HCT116 (cell line): ENCODE measurements around the gene CPOX. TPM values are rescaled to one million over a fixed set of nuclear protein-coding genes. Genes with fewer than 3 reads are reported as not detected.

ENCODE experiments used
- ATAC-seq: fragments of 200-7000 bp; cut with Tn5 transposase; 2 replicates; pipeline ENCODE4 v1.9.1; 2020; ENCODE audit warnings: mild to moderate bottlenecking, moderate library complexity
- BruUV-seq: library from RNA; stranded (reverse); fragments of 400-500 nt; replicated peaks from 2 replicates; lab custom pipeline; 2021; lab: Mats Ljungman, UMichigan
- CTCF ChIA-PET: fragments of 300-600 bp; sonication (Branson Sonifier 250); formaldehyde crosslinking; loops from one replicate; lab custom pipeline; 2021; ENCODE audit warnings: antibody characterized with exemption; lab: Charles Lee
- POLR2A ChIA-PET: fragments of 300-600, 350-600 bp; sonication (Branson Sonifier 250); formaldehyde crosslinking; loops from one replicate; lab custom pipeline; 2021; ENCODE audit warnings: antibody characterized with exemption; lab: Charles Lee
- RAD21 ChIA-PET, 2 experiments: fragments of 300-600 bp; sonication (Branson Sonifier 250); formaldehyde crosslinking; loops; one replicate each; lab custom pipeline; 2023; ENCODE audit warnings: low total read pairs in 2 of 2; ENCODE audit not compliant: uncharacterized antibody in 2 of 2, unreplicated experiment in 2 of 2, low non-redundant PET in 1 of 2; lab: Charles Lee
- DNase-seq: peaks from one replicate; pipeline ENCODE4 v3.0.0-alpha.2; 2010; ENCODE audit warnings: low read depth, low spot score
- H2AFZ ChIP-seq: fragments of 200-600 bp; shearing (Covaris generic), sonication (generic); 2 replicates; pipeline ENCODE4 v1.6.1; 2017; ENCODE audit warnings: low read depth, mixed run types, mixed read lengths, antibody characterized with exemption, low read length; ENCODE audit not compliant: poor library complexity, severe bottlenecking
- H3K27ac ChIP-seq: 2 replicates; pipeline ENCODE4 v1.5.1; 2012; ENCODE audit warnings: low read depth, low read length
- H3K27me3 ChIP-seq: fragments of 200-600 bp; sonication (generic); 2 replicates; pipeline ENCODE4 v1.6.1; 2016; ENCODE audit warnings: mixed run types, low read length, mixed read lengths; ENCODE audit not compliant: insufficient read depth
- H3K36me3 ChIP-seq, 2 experiments: fragments of 200-500 bp in 1 of 2; fragments of 200-600 bp in 1 of 2; sonication (Bioruptor generic) in 1 of 2; sonication (generic) in 1 of 2; 2 replicates each; pipeline versions ENCODE4 v1.5.1 to v1.6.1; 2014 to 2016; ENCODE audit warnings: low read length in 2 of 2, inconsistent platforms in 1 of 2, mixed read lengths in 1 of 2, mixed run types in 1 of 2; ENCODE audit not compliant: insufficient read depth in 2 of 2, control insufficient read depth in 1 of 2
- H3K4me1 ChIP-seq, 2 experiments: fragments of 200-600 bp in 1 of 2; sonication (generic) in 1 of 2; 2 replicates each; pipeline versions ENCODE4 v1.5.1 to v1.6.1; 2012 to 2017; ENCODE audit warnings: low read length in 2 of 2, inconsistent platforms in 1 of 2, mild to moderate bottlenecking in 1 of 2, mixed read lengths in 1 of 2, mixed run types in 1 of 2, moderate library complexity in 1 of 2; ENCODE audit not compliant: insufficient read depth in 2 of 2, control insufficient read depth in 1 of 2
- H3K4me2 ChIP-seq: fragments of 200-600 bp; sonication (generic); 2 replicates; pipeline ENCODE4 v1.6.1; 2017; ENCODE audit warnings: mixed run types, low read length, mixed read lengths
- H3K4me3 ChIP-seq, 2 experiments: fragments of 200-600 bp in 1 of 2; sonication (generic) in 1 of 2; replicated peaks in 1 of 2; 2 replicates each; pipeline ENCODE4 v1.5.1; 2011 to 2016; ENCODE audit warnings: low read length in 2 of 2, control low read depth in 1 of 2, low read depth in 1 of 2, mild to moderate bottlenecking in 1 of 2, mixed read lengths in 1 of 2, mixed run types in 1 of 2
- H3K79me2 ChIP-seq: fragments of 200-600 bp; sonication (generic); 2 replicates; pipeline ENCODE4 v1.6.1; 2017; ENCODE audit warnings: mild to moderate bottlenecking, mixed run types, low read length, moderate library complexity, mixed read lengths; ENCODE audit not compliant: insufficient read depth
- H3K9ac ChIP-seq: fragments of 200-600 bp; sonication (generic); 2 replicates; pipeline ENCODE4 v1.6.1; 2016; ENCODE audit warnings: low read length, mixed read lengths
- H3K9me2 ChIP-seq: fragments of 200-600 bp; sonication (generic), shearing (Covaris generic); 2 replicates; pipeline ENCODE4 v1.6.1; 2017; ENCODE audit warnings: mixed run types, mild to moderate bottlenecking, moderate library complexity; ENCODE audit not compliant: insufficient read depth
- H3K9me3 ChIP-seq, 2 experiments: fragments of 200-500 bp in 1 of 2; fragments of 200-600 bp in 1 of 2; sonication (Bioruptor generic) in 1 of 2; sonication (generic) in 1 of 2; 2 replicates each; pipeline ENCODE4 v1.6.1; 2014 to 2017; ENCODE audit warnings: low read length in 2 of 2, mixed read lengths in 2 of 2, inconsistent platforms in 1 of 2, low read depth in 1 of 2, mild to moderate bottlenecking in 1 of 2, mixed run types in 1 of 2, moderate library complexity in 1 of 2; ENCODE audit not compliant: control insufficient read depth in 1 of 2, insufficient read depth in 1 of 2
- H4K20me1 ChIP-seq: fragments of 200-600 bp; sonication (generic), shearing (Covaris generic); 2 replicates; pipeline ENCODE4 v1.6.1; 2017; ENCODE audit warnings: mixed run types, mild to moderate bottlenecking, moderate library complexity; ENCODE audit not compliant: insufficient read depth
- CBX3 ChIP-seq: IDR thresholded peaks from 2 replicates; pipeline ENCODE4 v1.6.1; 2012; ENCODE audit warnings: low read depth
- POLR2A ChIP-seq: IDR thresholded peaks from 2 replicates; pipeline ENCODE4 v1.7.0; 2011; ENCODE audit warnings: borderline replicate concordance; ENCODE audit not compliant: insufficient read depth, insufficient read length; ENCODE audit errors: extremely low read depth
- TCF7L2 ChIP-seq: IDR thresholded peaks from 2 replicates; pipeline ENCODE4 v1.7.0; 2011; ENCODE audit warnings: borderline replicate concordance, inconsistent platforms; ENCODE audit not compliant: insufficient read depth, insufficient read length; ENCODE audit errors: extremely low read depth
- intact Hi-C: fragments of 100-400 bp; cut with micrococcal nuclease; formaldehyde crosslinking; loops from 2 replicates; pipeline ENCODE4 v1.10.0; 2022
- total RNA-seq: library from RNA; stranded (reverse); gene quantifications from one replicate; pipeline ENCODE4 v1.2.1, GENCODE V29; 2021; ENCODE audit not compliant: unreplicated experiment
- TF ChIP-seq, protein P1 (sequence below), 3 experiments: fragments of 200-600 bp in 1 of 3; sonication (generic) in 1 of 3; IDR thresholded peaks in 2 of 3; conservative IDR thresholded peaks in 1 of 3; 2 replicates each; pipeline ENCODE4 v1.5.1; 2012 to 2017; ENCODE audit warnings: low read depth in 2 of 3, low read length in 2 of 3, antibody characterized with exemption in 1 of 3, borderline replicate concordance in 1 of 3, control low read depth in 1 of 3, mild to moderate bottlenecking in 1 of 3, mixed read lengths in 1 of 3, mixed run types in 1 of 3, moderate library complexity in 1 of 3; ENCODE audit not compliant: insufficient read depth in 1 of 3

CPOX gene
- total RNA-seq, 1 experiment from 2014 or later: 353 TPM

DNA sequence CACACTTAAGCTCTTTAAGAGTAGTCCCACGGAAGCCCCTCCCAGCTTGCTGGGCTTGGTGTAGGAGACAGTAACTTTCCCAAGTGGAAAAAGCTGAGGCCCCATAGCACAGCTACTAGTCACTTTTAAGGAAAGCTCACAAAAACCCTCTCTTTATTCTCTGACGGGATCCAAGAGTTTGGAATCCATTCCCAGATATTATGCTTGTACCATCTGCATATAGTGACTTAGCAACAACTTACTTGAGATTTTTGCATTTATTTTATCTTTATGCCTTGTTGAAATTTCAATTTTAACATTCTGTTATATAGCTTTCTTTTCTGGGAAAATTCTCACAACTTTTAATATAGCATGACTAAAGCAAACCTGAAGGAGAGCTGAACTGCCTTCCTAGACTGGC lies 42.2 kb downstream of the CPOX start:
- RAD21 ChIA-PET: no interaction called here

DNA sequence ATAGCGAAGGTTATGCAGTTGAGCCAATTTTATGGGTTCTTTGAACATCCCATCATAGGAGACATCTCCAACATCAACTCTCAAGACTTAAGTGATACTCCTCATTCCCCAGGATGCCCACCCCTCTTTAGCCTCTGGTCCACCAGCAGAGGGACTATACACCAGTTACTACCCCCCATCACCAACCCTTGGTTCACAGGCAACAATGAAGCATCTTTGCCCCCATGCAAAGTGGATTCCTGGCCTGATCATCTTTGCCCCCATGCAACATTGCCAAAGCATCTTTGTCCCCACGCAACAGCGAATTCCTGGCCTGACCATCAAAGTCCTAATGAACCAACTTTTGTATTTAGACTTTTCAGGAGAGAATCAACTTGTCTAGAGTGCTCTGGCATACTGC lies 42.6 kb downstream of the CPOX start:
- H3K4me2 ChIP-seq: no peak overlapping the region
- H3K27me3 ChIP-seq: no peaks in the 10 kb centered on the region
- H4K20me1 ChIP-seq: no peaks in the 10 kb centered on the region
- no peak for DNase-seq
- BruUV-seq: no TSS peak
- TF ChIP-seq POLR2A: no peak
- TF ChIP-seq, protein P1, sequence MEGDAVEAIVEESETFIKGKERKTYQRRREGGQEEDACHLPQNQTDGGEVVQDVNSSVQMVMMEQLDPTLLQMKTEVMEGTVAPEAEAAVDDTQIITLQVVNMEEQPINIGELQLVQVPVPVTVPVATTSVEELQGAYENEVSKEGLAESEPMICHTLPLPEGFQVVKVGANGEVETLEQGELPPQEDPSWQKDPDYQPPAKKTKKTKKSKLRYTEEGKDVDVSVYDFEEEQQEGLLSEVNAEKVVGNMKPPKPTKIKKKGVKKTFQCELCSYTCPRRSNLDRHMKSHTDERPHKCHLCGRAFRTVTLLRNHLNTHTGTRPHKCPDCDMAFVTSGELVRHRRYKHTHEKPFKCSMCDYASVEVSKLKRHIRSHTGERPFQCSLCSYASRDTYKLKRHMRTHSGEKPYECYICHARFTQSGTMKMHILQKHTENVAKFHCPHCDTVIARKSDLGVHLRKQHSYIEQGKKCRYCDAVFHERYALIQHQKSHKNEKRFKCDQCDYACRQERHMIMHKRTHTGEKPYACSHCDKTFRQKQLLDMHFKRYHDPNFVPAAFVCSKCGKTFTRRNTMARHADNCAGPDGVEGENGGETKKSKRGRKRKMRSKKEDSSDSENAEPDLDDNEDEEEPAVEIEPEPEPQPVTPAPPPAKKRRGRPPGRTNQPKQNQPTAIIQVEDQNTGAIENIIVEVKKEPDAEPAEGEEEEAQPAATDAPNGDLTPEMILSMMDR (IDR thresholded peaks at IDR 0.05 in 2 of 3, conservative IDR thresholded peaks at IDR 0.05 in 1 of 3; ENCODE audit: borderline replicate concordance in 1 of 3, insufficient read depth in 1 of 3, low read depth in 2 of 3, low read length in 2 of 3): 0 out of 6 replicates have a peak, but pooled peaks of 1 of the 3 experiments have one; percentile 13
- peaks cover 82% of the 10 kb centered on the region for H3K79me2 ChIP-seq
- ChIA-PET POLR2A (interaction anchor here (0.6 to 2.3 kb wide), 4 partner anchors 9 to 176 kb away, joined by 5 to 8 read pairs (median 7); no protein-coding TSS in a partner anchor), RAD21 (interaction anchor here in 1 of 2 experiments (0.6 kb wide), 1 partner anchor 12 kb away, joined by 3 read pairs; no protein-coding TSS in a partner anchor), CTCF (no interaction called here)
- no peak overlapping the region for H3K4me3 ChIP-seq
- H2AFZ ChIP-seq: no peak overlapping the region
- H3K9me2 ChIP-seq: no peaks in the 10 kb centered on the region
- peak overlapping the region; percentile 98 for H3K27ac ChIP-seq
- intact Hi-C loops: no loop called here
- H3K9ac ChIP-seq: no peak overlapping the region
- H3K9me3 ChIP-seq: no peaks in the 10 kb centered on the region
- no peak for ATAC-seq
- H3K4me1 ChIP-seq: peaks cover 53 to 81% of the 10 kb centered on the region in 2 experiments
- H3K36me3 ChIP-seq: no peaks in the 10 kb centered on the region

More for the DNA sequence above, 42.2 kb downstream of the CPOX start:
- DNase-seq (no peak), ATAC-seq (no peak)
- ChIA-PET CTCF (no interaction called here), POLR2A (interaction anchor here (2.1 to 2.3 kb wide), 2 partner anchors 9 to 11 kb away, joined by 8 read pairs; no protein-coding TSS in a partner anchor)
- Histone ChIP-seq H3K9me3 (no peaks in the 10 kb centered on the region), H3K4me3 (no peak overlapping the region), H3K9ac (no peak overlapping the region), H3K36me3 (no peaks in the 10 kb centered on the region), H3K79me2 (peaks cover 78% of the 10 kb centered on the region), H3K4me2 (no peak overlapping the region), H3K27ac (peak overlapping the region; percentile 98), H2AFZ (no peak overlapping the region), H4K20me1 (no peaks in the 10 kb centered on the region), H3K27me3 (no peaks in the 10 kb centered on the region), H3K9me2 (no peaks in the 10 kb centered on the region), H3K4me1 (peaks cover 52 to 81% of the 10 kb centered on the region in 2 experiments)
- intact Hi-C loops: no loop called here
- no TSS peak for BruUV-seq
- TF ChIP-seq TCF7L2 (no peak), CBX3 (no peak)
- TF ChIP-seq, protein P1 (IDR thresholded peaks at IDR 0.05 in 2 of 3, conservative IDR thresholded peaks at IDR 0.05 in 1 of 3; ENCODE audit: borderline replicate concordance in 1 of 3, insufficient read depth in 1 of 3, low read depth in 2 of 3, low read length in 2 of 3): no peak
